ENCODE data around the gene LAMB1.

Gene LAMB1

DNA sequence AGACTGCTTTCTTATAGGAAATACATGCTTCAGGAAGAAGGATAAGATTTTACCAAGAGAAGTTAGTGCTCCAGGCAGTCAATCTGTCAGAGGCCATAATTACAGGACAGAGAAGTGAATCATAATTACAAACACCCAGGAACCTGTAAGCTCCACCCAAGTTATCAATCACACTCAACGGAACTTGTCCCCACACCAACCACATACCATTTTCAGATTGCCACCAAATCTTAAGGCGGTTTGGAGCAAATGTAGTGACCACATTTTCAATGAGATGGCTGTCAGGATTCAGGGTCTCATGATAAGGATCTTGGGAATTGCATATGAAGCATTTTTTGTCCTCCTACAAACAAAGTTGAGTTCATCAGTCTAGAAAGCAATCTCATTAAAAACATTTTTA is 4.8 kb downstream of the LAMB1 start:
- no peak for DNase-seq

- peak; percentile 71 for DNase-seq
Observed at GRCh38 chr7:107996072-107996882, 6.7 kb downstream of the LAMB1 start.

DNA sequence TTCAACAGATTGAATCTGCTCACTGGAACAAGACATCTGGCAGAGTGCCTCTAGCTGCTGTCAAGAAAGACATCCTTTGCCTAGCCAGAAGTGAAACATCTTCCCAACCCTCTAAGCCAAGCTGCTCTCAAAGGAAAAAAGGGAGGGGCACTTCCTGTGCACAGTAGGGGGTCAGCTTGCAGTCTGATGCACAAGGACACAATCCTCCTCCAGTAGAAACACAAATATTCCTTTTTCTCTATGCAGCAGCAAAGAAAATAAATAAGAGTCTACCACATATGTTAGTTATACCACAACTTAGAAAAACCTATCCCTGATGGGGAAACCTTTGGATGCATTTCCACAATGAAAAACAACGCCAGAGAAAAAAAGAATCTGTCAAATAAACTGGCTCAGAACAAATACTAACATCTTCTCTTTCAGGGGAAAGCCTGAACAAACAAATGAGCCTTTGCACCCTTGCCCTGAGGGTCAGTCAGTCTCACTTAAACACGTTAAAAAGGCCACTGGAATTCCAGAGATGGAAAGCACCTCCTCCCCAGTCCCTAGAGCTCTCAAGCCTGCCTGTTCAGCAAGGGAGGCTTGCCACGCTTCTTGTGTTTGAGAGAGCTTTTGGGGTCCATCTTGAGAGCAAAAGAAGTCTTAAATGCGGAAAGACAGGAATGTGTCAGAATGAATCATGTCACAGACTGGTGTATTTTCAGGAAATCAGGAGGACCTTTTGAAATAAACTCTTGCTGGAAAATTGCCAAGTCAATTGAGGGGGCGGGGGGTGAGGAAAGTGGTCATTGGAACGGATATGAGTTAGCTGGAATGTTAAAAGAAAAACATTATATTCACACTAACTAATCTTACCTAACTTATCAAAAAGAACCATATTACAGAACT is 7.5 kb downstream of the LAMB1 start:
- peak; percentile 90 for DNase-seq

DNA sequence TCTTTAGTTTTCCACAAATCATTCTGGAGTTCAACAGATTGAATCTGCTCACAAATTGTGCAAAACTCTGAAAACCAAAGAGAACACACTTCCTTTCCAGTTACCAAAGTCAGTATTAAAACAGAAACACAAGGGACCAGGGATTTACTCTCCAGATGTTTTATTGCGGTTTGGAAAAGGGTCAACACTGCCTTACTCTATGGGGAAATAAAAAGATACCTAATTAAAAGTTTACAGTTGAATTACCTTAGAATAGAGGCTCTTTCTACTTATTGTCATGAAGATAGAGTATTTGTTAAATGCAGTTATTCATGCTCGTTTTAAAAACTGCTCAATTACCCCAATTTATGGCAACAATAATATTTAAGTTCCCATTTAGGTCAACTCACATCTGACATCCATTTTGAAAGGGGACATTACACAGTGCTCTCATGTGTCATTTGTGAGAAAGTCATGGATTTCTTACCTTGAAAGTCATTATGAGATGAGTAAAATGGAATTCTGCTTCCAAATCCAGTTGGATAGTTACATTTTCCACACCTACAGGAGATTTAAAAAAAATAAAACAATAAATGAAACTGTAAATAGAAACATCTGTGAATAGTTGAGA is 8.4 kb downstream of the LAMB1 start:
- peak; percentile 45 for DNase-seq

- DNase-seq, result peak; percentile 60
Observed at GRCh38 chr7:107993891-107994291, 9.1 kb downstream of the LAMB1 start.

GRCh38 chr7:107989618-107990373 is 13.2 kb downstream of the LAMB1 start:
- no peak for DNase-seq

DNA sequence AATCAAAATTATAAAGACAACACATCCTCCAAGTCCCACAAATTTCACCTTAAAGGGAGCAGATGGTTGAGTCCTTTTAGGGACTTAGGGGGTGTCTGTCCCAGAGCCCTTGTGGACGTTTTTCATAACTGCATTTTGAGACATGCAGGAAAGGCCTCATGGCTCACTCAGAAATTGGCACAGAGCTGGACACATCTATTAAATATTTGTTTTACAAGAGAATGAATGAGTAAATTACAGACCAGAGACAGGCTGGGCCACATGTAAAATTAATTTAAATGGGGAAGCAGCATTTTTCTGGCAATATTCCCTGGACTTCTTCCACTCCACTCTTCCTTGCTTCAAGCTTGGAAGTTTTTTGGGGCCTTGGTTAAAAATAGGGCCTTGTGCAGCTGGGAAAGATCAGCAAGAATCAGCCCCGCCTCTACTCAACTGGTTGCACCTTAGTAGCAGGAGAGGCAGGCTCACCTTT is 20.0 kb downstream of the LAMB1 start:
- DNase-seq, result no peak

DNA sequence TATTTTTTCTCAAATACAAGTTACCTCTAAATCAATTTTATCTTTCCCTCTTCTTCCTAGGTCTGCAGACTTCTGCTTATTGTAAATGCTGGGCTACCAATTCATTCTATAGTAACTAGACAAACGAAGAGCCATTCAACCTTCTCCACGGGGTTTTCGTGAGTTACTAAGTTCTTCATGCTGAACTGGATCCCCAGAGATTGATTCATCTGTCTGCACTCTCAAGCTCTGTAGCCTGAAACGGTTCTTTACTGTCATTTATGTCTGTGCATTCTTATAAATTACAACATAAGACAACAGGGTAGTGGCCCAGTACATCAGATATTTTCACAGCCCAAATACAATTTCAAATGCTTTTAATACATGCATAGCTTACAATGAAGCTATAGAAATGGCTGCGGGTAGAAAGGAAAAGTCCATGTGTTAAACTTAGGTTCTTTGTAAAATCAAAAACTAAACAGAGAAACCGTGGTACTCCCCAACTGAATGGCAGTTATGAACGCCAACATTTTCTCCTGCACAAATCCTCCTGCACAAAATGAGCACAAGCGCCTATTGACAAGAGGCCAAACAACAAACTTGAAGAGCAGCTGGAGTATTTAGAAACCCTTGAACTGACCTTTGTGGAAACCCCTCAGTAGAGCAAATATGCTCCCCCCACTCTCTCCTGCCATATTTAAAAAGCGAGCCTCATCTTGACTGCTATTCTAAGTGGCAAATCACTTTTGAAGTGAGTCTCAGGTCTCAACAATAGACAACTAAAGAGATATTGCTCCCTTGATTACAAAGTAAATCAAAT is 20.7 kb downstream of the LAMB1 start:
- no peak for DNase-seq

- DNase-seq, result no peak
Observed at GRCh38 chr7:107981466-107981865, 21.5 kb downstream of the LAMB1 start.

DNA sequence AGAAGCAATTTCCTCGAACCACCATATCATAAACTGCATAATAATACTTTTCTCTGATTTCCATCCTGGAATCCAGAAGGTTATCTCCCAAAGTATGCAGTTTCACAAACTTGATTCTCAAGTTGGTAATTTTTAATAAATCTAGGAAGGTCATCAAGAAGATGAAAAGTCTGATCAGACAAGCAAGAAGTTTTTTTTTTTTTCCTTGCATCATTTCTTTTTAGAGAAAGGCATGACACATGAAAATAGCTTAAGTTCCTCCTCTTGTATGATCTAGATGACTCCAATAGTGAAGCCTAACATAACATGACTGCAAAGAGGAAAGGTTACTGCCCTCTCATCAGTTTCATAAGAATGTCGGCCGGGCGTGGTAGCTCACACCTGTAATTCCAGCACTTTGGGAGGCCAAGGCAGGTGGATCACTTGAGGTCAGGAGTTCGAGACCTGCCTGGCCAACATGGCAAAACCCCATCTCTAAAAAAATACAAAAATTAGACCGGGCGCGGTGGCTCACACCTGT is 22.2 kb downstream of the LAMB1 start:
- DNase-seq, result no peak

GRCh38 chr7:107980171-107980570 is 22.8 kb downstream of the LAMB1 start:
- no peak for DNase-seq

DNA sequence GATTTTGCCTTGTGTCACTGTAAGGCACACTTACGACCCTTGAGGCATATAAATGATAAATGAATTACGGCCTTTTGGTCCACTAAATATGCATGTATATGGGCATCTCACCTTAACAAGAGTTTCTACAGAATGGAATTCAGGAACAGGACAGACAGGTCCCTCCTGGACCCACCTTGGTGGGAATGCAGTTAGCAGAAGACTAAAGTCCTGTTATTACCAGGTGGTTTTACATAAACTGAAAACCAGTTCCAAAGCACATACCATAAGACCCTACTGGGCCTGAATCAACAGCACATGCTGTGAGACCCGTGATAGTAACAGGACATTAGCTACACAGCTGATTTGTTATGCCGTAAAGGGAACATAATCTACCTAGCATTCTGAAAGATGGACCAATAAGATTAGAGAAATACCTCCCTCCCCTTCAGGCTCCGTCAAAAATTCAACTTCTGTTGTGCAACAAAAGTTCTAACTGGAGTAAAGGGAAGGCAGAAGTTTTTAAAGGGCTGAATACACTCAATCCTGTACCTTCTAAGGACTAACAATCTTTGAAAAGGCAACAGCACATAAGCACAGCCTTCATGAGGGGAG is 24.0 kb downstream of the LAMB1 start:
- no peak for DNase-seq

GRCh38 chr7:107977048-107977447 is 25.9 kb downstream of the LAMB1 start:
- DNase-seq, result no peak

DNA sequence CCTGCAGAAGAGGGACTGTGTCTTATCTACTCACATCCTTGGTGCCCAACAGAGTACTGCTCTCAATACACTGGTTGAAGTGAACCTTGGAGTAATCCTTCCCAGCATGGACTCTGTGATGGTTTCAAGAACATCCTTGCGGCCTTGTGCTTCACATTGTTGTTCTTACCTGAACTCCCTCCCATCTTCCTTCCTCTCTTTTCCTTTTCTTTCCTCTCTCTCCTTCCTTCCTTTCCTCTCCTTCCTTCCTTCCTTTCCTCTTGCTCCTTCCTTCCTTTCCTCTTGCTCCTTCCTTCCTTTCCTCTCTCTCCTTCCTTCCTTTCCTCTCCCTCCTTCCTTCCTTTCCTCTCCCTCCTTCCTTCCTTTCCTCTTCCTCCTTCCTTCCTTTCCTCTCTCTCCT is 26.3 kb downstream of the LAMB1 start:
- DNase-seq, result no peak

DNA sequence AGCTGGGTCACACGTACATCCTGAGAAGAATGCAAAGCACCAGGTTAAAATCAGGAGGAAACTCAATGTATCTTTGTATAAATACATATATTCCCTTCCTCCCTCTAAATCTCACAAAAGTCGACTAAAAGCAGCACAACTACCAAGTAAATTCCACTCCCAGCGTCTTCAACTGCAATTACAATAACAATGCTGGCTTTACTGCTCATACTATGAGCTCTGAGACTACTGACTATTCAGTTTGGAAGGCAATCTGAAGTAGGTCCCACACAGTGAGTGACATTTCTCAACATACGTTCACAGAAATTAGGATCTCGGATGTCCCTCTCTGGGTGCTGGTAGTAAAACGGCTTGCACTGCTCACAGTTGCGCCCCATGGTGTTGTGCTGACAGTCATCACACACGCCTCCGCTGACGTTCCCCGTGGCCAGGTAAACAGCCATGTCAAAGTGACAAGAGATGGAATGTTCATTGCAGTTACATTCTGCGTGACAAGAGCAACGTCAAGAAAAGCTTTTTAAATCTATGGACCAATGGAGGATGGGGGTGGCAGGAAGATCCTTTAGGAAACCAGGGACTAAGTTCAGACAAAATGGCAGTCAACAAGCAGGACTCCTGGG is 27.5 kb downstream of the LAMB1 start:
- no peak for DNase-seq

DNA sequence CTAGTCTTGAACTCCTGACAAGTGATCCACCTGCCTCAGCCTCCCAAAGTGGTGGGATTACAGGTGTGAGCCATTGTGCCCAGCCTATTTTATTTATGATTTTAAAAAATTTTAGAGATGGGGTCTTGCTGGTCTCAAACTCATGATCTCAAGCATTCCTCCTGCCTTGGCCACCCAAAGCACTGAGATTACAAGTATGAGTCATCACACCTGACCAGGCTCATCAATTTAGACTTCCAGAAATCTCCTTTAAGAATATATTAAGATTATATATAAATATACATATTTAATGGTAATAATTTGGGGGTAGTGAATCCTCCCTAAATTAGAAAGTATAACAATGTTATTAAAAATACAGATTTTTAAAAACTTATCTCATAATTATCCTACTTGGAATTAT is 29.1 kb downstream of the LAMB1 start:
- DNase-seq, result no peak

DNA sequence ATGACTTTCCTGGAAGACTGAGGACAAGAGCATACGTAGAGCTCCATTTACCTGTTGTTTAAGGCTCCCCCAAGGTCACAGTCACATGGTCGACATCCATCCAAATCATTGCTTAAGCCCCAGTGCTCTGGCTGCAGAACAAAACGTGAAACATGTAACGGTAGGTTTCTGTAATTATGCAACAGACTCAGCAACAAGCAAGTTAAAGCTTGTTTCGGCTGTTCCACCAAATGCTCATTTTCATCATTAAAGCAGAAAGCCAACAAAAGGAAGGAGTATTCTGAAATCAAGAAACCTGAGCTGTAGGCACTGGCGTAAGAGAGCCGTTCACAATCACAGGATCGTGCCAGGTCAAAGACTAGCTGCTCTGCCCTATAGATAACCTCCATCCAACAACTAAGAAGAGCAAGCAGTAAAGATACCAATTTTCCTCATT is 30.0 kb downstream of the LAMB1 start:
- DNase-seq, result no peak

DNA sequence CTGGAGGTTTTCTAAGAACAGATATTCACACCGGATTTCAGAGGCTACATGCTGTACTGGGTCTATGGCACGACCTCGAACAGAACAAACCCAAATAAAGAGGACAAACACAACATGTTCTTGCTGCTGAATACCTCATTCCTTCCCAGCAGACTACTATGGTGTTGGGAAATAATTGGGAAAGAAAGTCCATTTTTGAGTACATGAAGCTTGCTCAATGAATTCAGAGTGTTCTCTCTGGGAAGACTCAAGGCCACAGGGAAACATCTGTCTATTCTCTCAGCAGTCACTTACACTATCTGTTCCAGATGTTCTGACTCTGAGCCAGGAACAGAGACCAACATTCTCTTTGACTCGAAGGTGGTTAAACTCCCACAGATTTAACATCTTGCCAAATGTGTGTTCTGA is 30.9 kb downstream of the LAMB1 start:
- DNase-seq, result peak; percentile 76

GRCh38 chr7:107971613-107972012 is 31.3 kb downstream of the LAMB1 start:
- no peak for DNase-seq

DNA sequence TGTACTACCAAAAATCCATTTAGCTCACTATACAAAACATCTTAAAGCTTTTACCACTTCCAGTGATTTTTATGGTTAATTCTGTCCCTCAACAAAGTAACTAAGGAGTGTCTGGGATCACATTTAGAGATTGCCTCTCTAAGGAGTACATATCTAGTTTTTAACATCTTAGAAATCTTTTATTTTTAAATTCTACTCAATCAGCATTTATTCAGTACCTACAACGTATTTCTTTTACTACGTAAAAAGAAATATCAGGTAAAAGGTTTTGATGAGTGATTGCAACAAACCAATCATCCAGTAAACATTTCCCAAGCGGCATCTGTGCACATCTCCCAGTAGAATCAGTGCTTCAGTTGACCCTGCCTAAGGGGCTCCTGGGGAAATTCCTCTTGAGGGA is 31.9 kb downstream of the LAMB1 start:
- DNase-seq, result no peak

DNA sequence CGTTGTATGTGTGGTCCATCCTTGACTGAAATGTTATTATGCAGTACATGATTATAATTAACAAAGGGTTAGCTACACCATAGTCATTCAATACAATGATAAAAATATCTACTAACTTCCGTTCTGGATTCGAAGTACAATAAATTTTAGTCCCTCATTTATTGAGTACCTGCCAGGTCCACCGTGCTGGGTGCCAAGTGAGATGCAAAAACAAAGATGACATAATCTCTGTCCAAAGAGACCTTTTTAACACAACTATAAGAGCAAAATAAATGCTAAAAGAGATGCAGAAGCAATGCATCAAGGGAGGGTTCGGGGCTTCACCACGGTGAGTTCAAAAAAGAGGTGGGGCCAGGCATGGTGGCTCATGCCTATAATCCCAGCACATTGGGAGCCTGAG is 33.1 kb downstream of the LAMB1 start:
- DNase-seq, result no peak

Measured in eye (tissue), 1 donor.